Activated CD4-positive, alpha-beta T cell treated with anti-CD3 and anti-CD28 coated beads, Interleukin-10, Interleukin-2, amounts not matched to agents 100 ng/mL and 50 ng/mL, durations not matched to agents 16 hours and 8 hours (primary cell): ENCODE results near the gene NDUFS7.

Source experiments
- DNase-seq: peaks from one replicate; pipeline ENCODE4 v3.0.0-alpha.2; 2020

Gene NDUFS7

DNA sequence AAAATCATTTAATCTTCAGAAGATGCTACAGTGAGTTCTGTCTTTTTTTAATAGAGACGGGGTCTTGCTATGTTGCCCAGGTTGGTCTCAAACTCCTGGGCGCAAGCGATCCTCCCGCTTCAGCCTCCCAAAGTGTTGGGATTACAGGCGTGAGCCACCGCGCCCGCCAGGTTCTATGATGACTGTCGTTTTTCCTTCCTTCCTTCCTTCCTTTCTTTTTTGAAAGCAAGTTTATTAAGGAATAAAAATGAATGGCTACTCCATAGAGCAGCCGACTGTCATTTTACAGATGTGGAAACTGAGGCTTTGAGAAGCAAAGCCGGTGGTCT is 18.1 kb downstream of the NDUFS7 start:
- no peak for DNase-seq

DNA sequence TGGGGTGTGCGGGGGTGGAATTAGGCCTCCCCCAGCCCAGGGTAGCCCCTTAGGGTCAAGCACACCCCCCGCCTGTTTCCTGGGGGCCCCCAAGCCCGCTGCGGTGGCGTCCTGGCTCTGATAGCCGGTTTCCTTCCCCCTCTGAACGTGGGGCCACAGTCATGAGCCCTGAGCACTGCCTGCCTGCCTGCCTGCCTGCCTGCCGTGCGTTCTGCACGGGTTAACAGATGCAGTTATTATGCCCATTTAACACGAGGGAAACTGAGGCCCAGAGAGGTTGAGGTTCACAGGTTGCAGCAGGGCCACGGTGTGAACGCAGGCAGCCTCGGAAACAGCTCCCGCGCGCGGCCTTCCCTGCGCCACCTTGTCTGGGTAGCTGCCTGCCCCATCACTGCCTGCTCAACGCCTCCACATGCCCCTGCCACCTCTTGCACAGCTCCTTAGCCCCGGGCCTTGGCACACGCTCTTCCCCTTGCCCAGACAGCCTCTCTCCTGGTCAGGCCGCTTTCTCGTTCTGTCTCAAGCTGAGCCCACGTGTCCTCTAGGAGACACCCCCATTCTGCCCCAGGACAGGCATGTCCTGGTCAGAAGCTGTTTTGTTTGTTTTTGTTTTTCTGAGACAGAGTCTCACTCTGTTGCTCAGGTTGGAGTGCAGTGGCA is 18.8 kb downstream of the NDUFS7 start:
- DNase-seq, result no peak

DNA sequence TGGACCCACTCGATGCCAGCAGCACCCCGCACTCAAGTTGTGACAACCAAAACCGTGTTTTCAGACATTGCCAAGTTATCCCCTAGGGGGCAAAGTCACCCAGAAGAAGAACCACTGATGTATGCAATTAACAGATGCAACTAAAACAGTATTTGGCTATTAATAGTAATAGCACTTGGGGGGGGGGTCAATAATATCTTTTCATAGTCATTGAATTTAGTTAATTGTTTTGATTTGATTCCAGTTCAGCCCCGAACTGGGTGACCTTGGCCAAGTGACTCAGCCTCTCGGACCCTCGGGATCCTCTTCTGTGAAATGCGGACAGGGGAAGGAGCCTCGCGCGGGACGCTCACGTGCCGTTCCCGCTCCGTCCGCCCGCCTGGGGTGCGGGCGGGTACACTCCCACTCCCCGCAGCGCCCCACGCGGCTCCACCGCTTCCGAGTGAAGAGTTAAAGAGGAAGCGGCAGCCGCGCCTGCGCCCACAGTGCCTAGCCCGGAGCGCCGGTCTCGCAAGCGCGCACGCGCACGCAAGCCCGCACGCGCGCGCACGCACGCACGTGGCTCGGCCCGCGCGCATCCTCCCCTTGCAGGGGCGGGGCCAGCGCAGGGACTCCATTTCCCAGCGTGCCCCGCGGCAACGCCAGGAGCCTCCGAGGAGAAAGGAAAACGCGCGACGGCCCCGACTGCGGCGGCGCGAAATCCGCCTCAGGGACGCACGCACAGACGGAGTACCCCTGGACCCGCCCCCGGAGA is 23.2 kb downstream of the NDUFS7 start:
- peak; percentile 99 for DNase-seq

DNA sequence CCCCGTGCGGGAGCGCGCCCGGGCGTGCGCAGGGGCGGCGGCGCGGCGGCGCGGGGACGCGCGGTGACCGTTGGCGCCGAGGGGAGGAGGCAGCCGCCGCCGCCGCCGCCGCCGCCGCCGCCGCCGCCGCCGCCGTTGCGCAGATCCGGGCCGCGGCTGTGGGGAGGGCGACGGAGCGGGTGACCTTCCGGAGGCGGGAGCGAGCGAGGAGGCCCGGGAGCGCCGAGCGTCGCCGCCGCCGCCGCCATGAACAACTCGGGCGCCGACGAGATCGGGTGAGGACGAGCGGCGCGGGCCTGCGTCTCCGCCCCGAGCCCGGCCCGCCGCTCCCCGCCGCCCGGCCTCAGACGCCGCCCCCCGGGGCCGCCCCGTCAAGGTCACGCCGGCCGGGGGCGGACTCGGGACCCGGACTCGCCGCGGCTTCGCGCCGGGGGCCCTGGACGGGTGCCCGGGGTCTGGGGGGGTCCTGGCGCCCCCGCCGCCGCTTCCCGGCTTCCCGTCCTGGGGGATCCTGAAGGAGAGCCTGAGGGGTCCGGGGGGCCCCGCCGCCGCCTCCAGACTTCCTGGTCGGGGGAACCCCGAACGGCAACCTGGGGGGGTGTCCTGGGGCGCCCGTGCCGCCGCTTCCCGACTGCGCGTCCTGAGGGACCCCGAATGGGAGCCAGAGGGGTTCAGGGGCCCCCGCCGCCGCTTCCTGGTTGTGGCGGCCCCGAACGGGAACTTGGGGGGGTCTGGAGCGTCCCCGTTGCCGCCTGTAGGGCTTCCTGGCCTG is 24.0 kb downstream of the NDUFS7 start, which contains the start of gene DAZAP1:
Gene DAZAP1, plus strand, starts transcription at position 59 of the 772 bp plus-strand sequence. Its CDS starts 188 bp downstream, at position 247.
- no peak for DNase-seq

DNA sequence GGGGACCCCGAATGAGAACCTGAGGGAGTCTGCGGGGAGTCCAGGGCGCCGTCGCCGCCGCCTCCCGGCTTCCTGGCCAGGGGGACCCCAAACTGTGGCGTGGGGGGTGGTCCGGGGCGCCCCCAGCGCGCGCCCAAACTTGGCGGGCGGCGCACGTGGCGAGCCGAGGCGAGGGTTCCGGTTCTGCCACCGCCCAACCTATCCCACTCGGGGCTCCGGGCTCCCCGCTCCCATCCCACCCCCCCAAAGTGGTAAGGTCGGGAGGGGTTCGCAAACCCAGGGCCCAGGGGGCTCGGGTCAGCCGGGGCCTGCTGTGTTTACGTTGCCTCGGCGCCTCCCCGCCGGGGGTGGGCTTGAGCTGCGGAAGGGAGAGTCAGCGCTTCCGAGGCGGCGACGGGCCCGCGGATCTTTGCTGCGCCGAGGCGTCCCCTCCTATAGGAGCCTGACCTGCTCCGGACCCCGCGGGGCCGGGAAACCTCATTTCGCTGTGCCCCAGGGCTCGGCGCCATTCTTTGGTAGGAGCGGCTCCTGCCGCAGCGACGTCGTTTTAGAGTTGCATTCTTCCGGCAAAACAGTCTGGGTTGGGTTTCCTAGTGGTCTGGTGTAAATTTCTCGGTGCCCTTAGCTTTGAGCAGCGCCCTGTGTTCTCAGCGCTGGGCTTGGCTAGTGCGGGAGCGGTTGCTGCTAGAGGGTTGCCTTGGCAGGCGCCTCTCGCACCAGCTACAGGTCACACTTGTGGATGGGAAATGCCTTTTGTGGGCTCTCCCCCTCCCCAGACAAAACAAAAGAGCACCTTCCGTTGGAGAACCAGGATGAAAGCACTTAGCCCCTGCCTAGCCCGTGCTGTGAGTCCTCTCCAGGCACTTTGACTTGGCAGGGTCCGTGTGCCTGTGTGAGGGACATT is 24.8 kb downstream of the NDUFS7 start:
- DNase-seq, result peak; percentile 62

DNA sequence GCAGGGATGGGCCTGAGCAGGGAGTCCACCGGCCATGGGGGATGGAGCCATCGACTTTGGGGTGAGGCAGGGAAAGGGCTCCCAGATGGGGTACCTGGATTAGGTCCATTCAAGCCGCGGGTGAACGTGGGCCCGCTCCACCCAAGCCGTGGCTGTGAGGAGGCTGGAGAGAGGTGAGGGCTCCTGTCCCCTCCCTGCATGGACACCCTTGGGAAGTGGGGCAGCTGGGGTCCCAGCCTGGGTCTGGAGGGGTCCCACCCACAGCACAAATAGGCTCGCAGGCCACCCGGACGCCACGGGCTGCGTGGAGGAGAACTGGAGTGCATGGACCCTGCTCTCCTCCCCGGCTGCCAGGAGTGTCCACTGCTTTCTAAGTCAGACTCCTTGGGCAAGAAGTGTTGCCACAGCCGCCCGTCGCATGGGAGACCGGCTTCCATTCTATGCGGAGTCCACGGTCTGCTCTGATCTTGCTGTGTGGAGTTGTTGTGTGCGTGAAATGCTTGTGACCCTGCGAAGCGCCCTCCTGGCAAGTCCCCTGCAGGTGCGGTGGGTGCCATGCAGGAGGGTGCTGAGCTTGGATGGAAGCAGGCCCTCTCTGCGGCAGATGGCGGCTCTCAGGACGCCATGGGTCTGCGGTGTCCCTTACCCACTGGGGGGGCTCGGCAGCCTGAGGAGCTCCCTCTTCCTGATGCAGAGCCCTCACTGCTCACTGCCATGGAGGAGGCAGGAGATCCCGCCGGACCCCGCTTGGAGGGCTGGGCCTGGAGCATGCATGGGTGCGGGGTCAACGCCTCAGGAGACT is 25.7 kb downstream of the NDUFS7 start:
- no peak for DNase-seq

DNA sequence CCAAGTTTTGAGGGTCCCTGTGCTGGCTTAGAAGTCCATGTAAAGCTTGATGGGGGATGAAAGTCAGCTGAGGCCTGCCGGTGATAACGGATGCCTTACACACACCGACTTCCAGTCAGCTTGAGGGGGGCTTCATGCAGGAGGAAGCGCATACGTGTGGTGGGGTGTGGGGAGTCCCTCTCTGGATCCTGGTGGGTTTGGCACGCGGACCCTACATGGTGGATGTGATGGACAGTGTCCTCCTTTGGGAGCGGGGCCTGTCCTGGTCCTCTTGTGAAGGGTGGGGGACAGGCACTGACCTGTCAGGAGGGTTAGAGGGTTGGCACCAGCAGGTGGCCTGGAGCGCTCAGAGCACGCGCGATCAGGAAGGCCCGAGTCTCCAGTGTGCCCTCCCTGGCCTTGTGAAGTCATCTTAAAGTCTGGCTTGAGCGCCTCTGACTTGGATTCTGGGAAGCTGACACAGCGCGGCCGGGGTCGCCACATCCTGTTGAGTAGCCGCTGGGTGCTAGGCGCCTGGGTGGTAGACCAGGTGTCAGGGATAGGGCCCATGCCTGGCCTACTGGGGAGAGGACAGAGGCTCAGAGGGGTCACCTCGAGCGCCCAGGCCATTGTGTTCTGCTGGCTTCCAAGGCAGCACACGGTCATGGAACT is 26.6 kb downstream of the NDUFS7 start:
- DNase-seq, result peak; percentile 31

DNA sequence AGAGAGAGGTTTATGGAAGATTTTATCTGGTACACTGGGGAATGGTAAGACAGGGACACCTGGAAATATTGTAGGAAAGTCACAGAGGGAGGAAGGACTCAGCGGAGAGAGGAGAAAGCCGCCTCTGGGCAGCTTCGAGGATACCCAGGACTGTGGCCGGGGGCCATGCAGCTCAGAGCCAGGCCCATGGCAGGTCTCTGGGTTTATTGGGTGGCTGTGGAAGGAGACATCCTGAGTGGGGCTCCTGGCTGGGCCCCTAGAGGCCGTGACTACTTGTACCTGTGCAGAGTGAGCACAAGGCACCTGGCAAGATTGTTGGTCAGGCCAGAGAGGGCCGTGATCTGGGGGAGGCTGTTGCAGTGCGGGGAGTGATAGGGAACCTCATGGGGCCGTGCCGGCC is 27.1 kb downstream of the NDUFS7 start:
- DNase-seq, result no peak

DNA sequence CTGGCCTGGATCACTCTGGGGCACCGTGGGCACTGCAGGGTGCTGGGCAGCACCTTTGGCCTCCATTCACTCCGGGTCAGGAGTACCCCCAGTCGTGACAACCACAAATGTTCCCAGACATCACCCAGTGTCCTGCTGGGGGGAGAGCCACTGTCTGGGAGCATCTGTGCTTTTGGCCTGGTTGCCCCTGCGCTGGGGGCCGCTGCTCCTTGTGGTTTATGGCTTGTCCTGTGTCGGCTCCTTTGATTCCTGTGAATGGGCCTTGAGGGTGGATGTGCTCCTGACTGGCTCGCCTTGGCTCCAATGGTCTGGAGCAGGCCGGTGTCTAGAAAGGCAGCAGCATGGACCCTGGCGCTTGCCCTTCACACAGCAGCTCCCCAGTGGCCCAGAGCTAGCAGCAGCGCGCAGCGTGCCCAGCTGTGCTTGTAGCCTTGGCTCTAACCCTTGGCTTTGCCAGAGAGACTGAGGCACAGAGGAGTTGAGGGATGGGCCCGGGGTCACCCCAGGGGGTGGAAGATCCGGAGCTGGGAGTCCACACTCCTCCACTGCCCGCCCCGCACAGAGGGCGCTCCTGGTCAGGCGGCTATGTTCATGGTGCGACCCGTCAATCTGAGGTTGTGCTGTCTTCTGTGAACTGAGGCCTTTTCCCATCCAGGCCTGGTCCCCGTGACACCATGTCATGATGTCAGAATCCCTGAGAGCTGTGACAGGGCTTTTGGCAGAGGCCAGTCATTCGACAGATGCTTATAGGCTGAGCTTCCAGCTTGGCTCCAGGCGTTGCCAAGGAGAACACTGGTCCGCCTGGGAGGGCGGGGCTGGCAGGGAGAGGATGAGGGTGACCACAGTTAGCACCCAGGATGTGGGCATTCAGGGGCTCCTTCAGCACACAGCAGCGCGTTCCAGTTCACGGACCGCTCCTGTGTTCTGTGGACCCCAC is 27.8 kb downstream of the NDUFS7 start:
- DNase-seq, result peak; percentile 49

DNA sequence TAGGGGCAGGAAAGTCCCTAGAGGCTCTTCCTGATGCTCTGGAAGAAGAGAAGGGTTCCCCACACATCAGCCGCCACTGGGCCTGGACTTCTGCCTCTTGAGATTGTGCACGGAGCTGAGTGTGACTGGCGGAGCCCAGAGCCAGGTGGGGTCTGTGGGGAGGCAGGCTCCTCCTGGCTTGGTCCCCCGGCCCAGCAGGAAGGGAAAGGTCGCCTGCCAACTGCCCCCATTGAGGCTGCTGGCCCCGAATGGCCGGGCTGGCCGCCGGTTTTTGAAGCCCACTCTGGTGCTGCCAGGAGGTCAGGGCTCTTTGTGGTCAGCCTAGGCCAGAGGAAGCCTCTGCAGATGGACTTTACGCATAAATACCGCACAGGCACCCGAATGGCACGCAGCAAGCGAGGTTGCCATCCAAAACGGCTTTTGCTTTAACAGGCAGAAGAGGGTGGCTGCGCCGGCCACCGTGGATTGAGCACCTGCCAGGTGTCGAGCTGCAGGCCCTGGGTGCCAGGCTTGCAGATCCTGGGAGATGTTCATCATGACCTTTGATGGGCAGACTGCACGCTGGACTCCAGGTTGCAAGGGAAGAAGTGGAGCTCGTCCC is 28.7 kb downstream of the NDUFS7 start:
- no peak for DNase-seq

DNA sequence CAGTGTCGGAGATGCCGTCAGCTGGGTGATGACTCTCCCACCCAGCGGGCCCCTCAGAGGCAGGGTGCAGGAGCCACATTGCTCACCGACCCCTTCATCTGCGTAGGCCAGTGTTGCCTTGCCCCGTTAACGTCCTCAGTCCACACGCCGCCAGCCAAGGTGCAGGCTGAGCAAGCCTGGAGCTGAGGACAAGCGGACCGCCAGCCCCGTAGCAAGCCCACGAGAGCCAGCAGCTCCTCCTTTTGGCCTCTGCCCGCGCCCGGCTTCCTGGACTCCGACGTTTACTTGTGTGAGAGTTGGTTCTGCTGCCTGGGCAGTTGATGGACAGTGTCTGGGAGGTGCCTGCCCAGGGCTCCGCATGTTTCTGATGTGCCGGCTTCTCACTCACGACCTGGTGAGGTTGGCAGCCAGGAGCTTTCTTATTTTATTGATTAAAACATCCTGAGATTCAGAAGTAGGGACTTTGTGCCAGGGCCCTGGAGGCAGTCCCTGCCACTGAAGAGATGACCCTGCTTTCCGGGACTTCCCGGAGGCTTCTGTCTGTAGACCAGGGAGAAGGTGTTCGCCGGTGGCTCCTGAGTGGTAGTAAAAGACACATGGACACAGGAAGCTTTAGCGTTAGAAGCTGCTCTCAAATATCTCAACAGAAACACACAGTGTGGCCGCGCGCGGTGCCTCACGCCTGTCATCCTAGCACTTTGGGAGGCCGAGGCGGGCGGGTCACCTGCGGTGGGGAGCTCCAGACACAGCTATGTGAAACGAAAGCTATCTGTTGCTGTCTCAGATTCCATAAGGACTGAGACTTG is 29.5 kb downstream of the NDUFS7 start:
- DNase-seq, result no peak

DNA sequence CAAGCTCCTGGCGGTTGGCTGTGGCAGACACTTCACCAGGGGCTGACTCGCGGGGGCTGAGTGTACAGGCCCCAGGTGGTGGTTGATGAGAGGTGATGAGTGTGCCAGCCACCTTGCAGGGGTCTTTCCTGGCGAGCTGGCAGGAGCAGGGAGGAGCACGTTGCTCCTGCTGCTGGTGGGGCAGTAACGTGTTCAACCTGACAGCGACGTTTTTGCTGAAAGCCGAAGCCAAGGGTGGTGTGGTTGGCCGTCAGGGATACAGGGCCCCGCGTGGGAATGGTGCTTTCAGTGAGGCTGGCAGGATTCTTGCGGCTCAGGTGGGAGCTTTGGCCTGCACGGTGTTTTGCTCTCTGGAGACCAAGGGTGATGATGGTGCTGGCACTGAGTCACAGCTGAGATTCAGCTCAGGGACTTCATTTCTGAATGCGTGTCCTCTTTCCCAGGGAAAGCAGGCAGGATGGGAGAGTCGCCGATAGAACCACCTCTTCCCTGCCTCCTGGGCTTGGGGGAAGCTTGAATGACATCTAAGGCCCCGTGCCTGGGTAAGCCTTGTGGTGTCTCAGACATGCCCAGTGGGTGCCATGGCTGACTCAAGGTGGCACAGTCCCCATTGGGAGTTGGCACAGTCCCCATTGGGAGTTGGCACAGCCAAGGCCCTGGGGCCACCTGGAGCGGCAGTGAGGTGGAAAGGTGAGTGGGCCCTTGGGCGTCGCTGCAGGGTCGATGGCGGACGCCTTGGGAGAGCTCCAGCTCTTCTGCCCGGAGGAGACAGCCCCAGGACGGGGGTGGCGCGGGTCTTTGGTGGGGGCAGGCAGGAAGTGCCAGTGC is 32.5 kb downstream of the NDUFS7 start:
- DNase-seq, result no peak

DNA sequence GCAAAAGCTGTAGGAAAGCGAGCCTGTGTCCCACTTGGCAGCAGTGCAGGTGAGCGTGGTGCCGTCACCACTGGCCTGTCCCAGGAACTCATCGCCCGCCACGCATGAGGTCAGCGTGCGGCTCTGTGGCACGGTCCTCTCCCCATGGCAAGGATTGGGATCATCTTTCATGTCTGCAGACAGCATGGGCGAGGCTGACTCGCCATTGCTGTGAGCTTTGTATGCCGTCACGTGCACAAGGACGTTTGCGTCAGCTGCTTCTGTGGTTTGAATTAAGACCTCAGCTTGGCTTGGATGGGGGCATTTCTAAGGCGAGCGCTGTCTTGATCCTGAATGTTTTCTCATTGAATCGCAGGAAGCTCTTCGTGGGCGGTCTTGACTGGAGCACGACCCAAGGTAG is 33.4 kb downstream of the NDUFS7 start:
- no peak for DNase-seq

DNA sequence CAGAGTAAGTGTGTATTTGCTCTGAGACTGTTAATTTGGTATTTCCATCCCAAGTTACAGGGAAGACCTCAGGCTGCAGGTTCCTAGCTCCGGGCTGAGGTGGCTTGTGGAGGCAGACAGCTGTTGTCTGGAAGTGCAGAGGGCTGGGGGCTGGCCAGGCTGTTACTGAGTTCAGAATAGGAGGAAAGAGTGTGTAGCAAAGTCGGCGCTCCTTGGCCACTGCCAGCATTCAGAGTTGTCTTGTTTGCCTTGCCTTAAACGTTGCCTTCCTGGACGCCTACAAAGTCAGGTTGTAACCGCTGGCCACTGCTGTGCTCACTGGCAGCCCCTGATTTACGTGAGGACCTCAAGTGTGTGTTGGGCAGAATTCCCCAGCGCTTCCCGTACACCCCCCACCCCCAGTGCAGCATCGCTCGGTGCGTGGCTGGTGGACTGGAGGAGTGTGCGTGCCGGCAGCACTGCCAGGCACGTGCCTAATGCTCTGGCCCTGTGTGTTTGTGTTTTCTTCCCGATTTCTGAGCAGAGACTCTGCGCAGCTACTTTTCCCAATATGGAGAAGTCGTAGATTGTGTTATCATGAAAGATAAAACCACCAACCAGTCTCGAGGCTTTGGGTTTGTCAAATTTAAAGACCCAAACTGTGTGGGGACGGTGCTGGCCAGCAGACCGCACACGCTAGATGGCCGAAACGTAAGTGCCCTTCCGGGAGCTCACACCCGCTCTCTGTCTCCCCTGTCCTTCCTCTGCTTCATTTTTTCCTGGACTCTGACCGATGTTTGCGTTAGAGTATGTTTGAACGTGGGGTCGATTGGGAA is 34.2 kb downstream of the NDUFS7 start:
- no peak for DNase-seq

DNA sequence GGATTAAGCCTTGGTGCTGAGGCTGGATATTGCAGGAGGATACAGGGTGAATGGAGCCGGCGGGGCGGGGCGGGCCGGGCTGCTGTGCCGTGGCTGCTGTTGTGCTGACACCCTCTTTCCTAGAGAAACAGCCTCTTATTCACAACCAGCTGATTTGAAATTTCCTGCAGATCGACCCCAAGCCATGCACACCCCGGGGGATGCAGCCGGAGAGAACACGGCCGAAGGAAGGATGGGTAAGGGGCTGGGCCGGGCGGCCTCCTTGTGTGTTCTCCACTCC is 34.7 kb downstream of the NDUFS7 start:
- no peak for DNase-seq

DNA sequence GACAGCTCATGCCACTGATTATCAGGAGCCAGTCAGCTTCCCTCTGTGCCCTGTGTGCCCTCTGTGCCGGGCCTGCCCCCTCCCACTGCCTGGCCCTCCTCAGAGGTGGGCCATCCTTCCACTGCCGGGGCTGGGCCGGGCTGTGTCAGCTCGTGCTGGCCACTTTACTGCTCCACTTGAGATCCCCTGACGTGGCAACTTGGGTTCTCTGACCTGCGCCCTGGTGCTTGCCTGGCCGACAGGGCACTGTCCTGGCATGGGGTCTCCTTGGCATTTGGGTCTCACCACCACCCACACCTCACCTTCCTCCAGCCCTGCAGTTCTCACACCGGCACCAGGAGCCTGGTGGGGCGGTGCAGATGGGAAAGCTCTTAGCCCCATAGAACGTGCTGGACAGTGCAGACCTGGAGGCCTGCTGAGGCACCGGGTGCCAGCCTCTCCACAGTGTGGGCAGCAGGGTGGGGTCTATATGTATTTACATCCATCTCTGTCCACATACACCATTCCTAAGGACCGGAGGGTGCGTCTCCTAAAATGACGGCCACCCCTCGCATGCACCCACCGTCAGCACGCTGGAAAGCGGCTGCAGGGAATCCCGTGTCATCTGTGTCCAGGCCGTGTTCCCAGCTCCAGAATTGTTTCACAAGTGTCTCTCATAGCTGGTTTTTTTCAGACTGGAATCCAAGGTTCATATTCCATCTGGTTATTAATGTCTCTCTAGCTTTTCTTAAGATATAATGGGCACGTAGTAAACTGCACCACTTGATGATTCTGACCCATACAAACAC is 35.4 kb downstream of the NDUFS7 start:
- no peak for DNase-seq
